Ascending aorta (tissue), 2 donors: ENCODE measurements around the gene ZNF195. TPM values are rescaled to one million over a fixed set of nuclear protein-coding genes. Genes with fewer than 3 reads are reported as not detected.
"Not testable (repeated sequence)": the region's sequence is repeated elsewhere in the genome, so short reads cannot be mapped to it uniquely, and the experiment has no call there.

Experiments
- DNase-seq, 2 donors: peaks; one replicate each; pipeline ENCODE4 v3.0.0-alpha.2; 2019; ENCODE audit warnings: low spot score in 2 of 2
- H3K27ac ChIP-seq, 2 donors: fragments of 200-600 bp; sonication (generic); one replicate each; pipeline ENCODE4 v1.5.1; 2016 to 2017; ENCODE audit warnings: mild to moderate bottlenecking in 1 of 2
- H3K27me3 ChIP-seq: fragments of 200-600 bp; sonication (generic); one replicate; pipeline ENCODE4 v1.5.1; 2017
- H3K36me3 ChIP-seq, 2 donors: fragments of 200-600 bp; sonication (generic); one replicate each; pipeline ENCODE4 v1.5.1; 2016
- H3K4me1 ChIP-seq, 2 donors: fragments of 200-600 bp; sonication (generic); one replicate each; pipeline ENCODE4 v1.5.1; 2016 to 2017; ENCODE audit warnings: mild to moderate bottlenecking in 1 of 2
- H3K4me3 ChIP-seq, 2 donors: fragments of 200-600 bp; sonication (generic); one replicate each; pipeline ENCODE4 v1.5.1; 2016 to 2017; ENCODE audit warnings: mild to moderate bottlenecking in 1 of 2
- H3K9me3 ChIP-seq, 2 donors: fragments of 200-600 bp; sonication (generic); one replicate each; pipeline ENCODE4 v1.5.1; 2016
- CTCF ChIP-seq, 3 experiments: fragments of 200-600 bp in 2 of 3; fragments of 450-650 bp in 1 of 3; sonication (generic) in 2 of 3; IDR thresholded peaks; one replicate each; pipeline ENCODE4 v1.5.1; 2016 to 2019; ENCODE audit warnings: antibody characterized with exemption in 3 of 3, mild to moderate bottlenecking in 1 of 3, moderate library complexity in 1 of 3
- intact Hi-C: fragments of 100-400 bp; cut with DNase I; formaldehyde crosslinking; loops from one replicate; pipeline ENCODE4 v1.15.1; 2023
- total RNA-seq: library from RNA; depleted of rRNA; stranded (reverse); fragments of >200 nt; gene quantifications from one replicate; pipeline ENCODE4 v1.1.0, GENCODE V29; 2016

ZNF195 gene
- total RNA-seq, 1 donor from 2014 or later, result 1.3 TPM

GRCh38 chr11:3417047-3417446 lies 38.1 kb upstream of the ZNF195 start:
- H3K36me3 ChIP-seq, intact Hi-C loops, H3K4me1 ChIP-seq, H3K4me3 ChIP-seq, H3K9me3 ChIP-seq, H3K27me3 ChIP-seq, DNase-seq, H3K27ac ChIP-seq: not testable (repeated sequence)
- peak; percentile 29 to 54 (median 42) for TF ChIP-seq CTCF (IDR thresholded peaks at IDR 0.05)

- DNase-seq, H3K36me3 ChIP-seq, H3K27me3 ChIP-seq, H3K4me3 ChIP-seq, H3K27ac ChIP-seq, H3K9me3 ChIP-seq, H3K4me1 ChIP-seq, intact Hi-C loops: not testable (repeated sequence)
Measured at GRCh38 chr11:3415301-3415700, 36.4 kb upstream of the ZNF195 start.

GRCh38 chr11:3413666-3414065 lies 34.7 kb upstream of the ZNF195 start:
- H3K4me3 ChIP-seq, H3K27me3 ChIP-seq, H3K4me1 ChIP-seq, H3K9me3 ChIP-seq, H3K36me3 ChIP-seq, DNase-seq, intact Hi-C loops, H3K27ac ChIP-seq: not testable (repeated sequence)

- H3K27me3 ChIP-seq, result no peaks in the 10 kb centered on the region
- no peaks in the 10 kb centered on the region for H3K9me3 ChIP-seq
- H3K4me1 ChIP-seq, result no peaks in the 10 kb centered on the region
- no peak for TF ChIP-seq CTCF (IDR thresholded peaks at IDR 0.05)
- no peak for DNase-seq
- no peaks in the 10 kb centered on the region for H3K36me3 ChIP-seq
- no peak overlapping the region for H3K27ac ChIP-seq
- H3K4me3 ChIP-seq, result no peak overlapping the region
- intact Hi-C loops, result no loop called here
Measured at GRCh38 chr11:3412837-3413236, 33.9 kb upstream of the ZNF195 start.

GRCh38 chr11:3408722-3409121 lies 29.8 kb upstream of the ZNF195 start:
- intact Hi-C loops, H3K4me3 ChIP-seq, H3K27me3 ChIP-seq, H3K27ac ChIP-seq, H3K36me3 ChIP-seq, H3K9me3 ChIP-seq, H3K4me1 ChIP-seq: not testable (repeated sequence)
- TF ChIP-seq CTCF (IDR thresholded peaks at IDR 0.05), result peak; percentile 18 to 71 (median 61)
- DNase-seq, result peak in 1 of 2 donors; percentile 82

GRCh38 chr11:3408058-3408605 lies 29.2 kb upstream of the ZNF195 start:
- DNase-seq, H3K36me3 ChIP-seq, H3K4me3 ChIP-seq, H3K4me1 ChIP-seq, H3K27ac ChIP-seq, H3K9me3 ChIP-seq, H3K27me3 ChIP-seq, intact Hi-C loops: not testable (repeated sequence)

GRCh38 chr11:3406937-3407336 lies 28.0 kb upstream of the ZNF195 start:
- H3K9me3 ChIP-seq, H3K36me3 ChIP-seq, DNase-seq, H3K4me3 ChIP-seq, intact Hi-C loops, H3K27me3 ChIP-seq, H3K4me1 ChIP-seq, H3K27ac ChIP-seq: not testable (repeated sequence)

- H3K36me3 ChIP-seq, H3K4me1 ChIP-seq, DNase-seq, H3K4me3 ChIP-seq, H3K27ac ChIP-seq, H3K27me3 ChIP-seq, intact Hi-C loops, H3K9me3 ChIP-seq: not testable (repeated sequence)
Measured at GRCh38 chr11:3406223-3406875, 27.4 kb upstream of the ZNF195 start.

GRCh38 chr11:3404076-3404925 lies 25.4 kb upstream of the ZNF195 start:
- intact Hi-C loops, H3K4me3 ChIP-seq: not testable (repeated sequence)

GRCh38 chr11:3402861-3403250 lies 23.9 kb upstream of the ZNF195 start:
- H3K36me3 ChIP-seq, intact Hi-C loops, H3K27me3 ChIP-seq, H3K4me3 ChIP-seq, DNase-seq, H3K27ac ChIP-seq, H3K4me1 ChIP-seq, H3K9me3 ChIP-seq: not testable (repeated sequence)

More at GRCh38 chr11:3404076-3404925, 25.4 kb upstream of the ZNF195 start:
- not testable (repeated sequence) for H3K27ac ChIP-seq, H3K4me1 ChIP-seq, H3K9me3 ChIP-seq, DNase-seq, H3K27me3 ChIP-seq, H3K36me3 ChIP-seq
